ENCODE results near the gene SND1.

Gene SND1

DNA sequence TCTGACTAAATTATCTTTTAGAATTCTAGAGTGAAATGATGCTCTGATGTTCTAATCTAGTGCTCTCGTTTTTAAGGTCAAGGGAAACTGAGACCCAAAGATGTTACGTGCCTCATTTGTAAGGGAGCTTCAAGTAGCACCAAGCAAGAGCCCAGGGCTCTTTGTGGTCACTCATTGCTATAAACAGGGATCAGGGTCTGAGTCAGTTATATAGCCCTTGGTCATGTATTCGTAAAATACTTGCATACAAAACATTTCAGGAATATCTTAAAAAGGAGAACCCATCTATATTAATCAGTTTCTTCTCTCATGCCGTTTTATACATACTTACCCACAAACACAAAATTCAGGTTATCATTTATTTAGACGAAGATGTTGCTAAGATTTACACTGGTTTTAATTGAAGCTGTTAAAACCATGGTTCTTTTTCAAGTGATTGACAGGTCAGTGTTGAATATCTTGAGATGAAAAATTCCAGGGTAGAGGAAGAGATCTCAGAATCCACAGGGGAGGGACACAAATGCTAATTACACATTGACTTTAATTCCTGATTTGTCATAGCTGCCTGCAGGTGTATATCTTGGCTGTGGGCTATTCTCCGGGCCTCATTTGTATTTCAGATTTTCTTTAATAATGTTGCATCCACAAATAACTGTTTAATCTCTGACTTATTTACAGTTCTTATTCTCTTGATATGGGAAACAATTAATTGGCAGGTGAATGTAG is 188.4 kb downstream of the SND1 start:
- DNase-seq, result no peak

DNA sequence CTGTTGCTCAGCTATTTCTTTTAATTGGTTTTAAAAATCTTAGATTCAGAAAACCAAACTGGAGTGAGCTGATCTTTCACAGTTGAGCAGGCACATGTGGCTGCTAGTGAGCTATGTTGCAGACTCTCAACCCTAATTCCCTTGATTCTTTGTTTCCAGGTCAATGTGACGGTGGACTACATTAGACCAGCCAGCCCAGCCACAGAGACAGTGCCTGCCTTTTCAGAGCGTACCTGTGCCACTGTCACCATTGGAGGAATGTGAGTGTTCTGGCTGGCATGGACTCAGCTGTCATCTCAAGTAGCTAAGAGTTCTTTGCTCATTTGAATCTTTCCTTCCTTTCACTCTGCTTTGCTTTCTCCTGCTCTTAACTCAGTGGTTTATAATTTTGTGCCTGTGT is 192.2 kb downstream of the SND1 start:
- DNase-seq, result no peak

DNA sequence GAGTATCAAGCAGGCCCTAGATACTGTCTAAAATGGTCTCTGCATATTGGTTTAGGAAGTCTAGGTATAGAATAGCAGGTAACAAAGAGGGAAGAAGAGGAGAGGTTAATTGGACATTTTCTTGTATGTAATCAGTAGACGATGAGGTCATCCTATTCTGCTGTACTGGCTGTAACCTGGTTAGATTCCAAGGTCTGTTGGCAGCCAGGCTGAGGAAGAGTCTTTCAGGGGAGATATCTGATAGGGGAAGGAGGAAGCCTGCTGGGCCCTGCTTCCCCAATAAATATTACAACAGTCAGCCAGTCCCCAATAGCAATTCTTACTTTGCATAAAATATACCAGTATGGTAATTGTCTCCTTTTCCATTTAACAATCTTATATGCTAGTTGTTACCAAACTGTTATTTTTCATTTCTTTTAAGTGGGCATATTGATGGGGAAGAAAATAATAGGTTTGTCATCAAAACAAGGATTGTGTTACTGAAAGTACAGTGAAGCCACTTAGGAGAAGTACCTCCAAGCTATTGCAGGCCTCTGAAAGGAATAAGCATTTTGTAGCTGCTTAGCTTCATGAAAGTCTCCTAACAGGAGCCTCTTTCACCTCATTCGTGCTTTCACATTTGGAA is 192.8 kb downstream of the SND1 start:
- DNase-seq, result no peak

DNA sequence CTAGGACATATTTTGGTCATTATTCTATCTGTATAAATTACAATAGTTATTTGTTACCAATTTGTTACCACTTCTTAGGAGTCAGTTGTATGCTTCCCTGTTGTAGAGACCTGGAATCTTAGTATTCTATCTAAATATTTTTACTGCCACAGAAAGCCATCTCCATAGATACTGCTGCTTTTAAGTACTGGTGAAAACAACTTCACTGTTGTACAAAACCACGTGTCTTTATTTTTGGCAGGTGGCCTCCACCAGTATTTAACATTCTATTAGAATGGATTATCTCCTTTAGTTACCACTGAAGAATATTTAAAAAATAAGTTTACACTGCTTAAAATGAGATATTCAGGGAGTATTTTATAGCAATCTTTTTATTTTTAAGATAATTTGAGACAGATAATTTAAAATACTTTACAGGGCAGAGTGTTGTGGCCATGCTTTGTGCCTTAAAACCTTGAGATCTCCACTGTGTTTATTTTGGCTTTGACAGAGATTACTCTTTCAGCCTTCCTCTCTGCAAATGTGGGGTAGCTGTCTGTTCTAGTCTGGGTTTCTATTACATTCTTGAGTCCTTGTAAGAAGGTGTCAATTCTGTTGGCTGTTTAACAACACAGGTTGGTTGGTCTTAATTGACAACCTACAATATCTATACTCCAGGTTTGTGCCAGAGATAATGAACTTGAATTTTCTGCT is 193.7 kb downstream of the SND1 start:
- DNase-seq, result no peak

DNA sequence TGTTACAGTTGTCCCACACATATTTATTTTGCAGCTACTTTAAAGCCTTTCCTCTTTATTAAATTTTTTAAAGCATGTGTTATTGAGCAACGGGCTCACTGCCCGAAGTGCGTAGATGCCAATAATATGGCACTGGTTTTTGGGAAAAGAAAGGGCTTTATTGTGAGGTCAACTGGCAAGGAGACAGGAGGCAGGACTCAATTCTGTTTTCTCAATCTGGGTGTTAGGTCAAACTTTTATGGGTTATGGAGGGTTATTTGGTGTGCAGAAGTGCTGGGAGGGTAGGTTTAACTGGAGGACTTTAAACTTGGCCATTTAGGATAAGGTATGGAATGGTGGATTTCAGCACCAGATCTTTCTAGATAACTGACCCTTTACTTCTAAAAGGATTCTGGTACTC is 195.6 kb downstream of the SND1 start:
- no peak for DNase-seq

DNA sequence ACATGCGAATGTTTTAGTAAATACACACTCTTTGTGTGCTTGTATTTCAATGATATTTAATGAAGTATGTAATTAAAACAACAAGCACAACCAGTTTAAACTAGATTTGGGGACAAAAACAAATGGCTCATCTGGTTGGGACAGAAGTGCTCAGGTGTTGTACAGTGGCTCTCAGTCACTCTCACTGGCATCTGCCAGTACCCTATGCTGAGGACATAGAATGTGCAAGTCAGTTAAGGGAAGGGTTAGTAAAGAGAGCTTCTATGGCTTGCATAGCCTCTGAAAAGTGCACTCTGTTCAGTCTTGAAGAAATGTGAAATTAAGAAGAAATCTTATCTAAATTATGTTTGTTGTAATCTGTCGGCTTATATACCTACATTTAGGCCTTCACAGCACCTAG is 196.2 kb downstream of the SND1 start:
- no peak for DNase-seq

DNA sequence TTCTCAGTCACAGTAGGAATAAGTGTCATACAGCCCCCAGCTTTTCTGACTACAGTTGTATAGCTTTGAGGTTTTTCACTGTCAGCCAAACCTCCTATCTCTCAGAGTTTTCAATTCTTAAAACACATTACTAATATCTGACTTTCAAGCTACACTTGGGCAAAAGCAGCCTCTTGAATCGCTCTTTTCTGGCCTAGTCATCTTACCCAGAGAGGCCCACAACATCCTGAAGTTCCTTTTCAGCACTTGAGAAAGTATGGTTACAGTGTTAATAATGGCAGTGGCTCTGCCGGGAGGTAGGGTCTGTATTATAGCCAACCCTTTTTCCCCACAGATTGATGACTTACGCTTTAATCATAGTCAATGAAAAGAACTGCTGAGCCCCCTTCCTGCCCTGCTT is 198.2 kb downstream of the SND1 start:
- no peak for DNase-seq

DNA sequence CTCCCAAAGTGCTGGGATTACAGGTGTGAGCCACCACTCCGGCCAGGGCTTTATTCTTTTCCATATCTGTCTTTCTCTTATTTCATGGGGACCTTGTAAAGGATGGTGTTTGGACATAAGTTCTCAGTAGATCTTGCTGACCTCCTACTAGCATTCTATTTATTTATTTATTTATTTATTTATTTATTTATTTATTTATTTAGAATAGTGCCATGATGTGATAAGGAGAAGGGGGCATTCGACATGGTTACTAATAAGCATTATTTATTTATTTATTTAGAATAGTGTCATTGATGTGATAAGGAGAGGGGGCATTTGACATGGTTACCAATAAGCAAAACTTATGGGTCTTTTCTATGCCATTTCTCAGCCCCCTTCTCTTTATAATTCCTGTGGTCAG is 202.4 kb downstream of the SND1 start:
- no peak for DNase-seq

DNA sequence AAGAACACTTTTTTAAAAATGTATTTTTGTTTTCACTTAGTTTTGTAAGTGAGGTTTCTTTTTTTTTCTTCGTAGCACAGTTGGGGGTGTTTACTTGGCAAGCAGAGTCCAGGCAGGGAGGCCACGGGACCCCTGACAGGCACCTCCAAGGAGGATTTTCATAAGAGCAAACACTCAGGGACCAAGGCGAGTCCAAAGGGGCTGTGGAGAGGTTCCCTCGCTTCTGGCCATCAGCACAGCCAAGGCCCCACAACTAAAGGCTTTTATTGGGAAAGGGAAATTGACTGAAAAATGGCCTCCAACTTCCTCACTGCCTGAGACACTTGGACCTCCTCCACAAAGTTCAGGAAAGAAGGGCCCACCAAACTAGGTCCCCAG is 205.5 kb downstream of the SND1 start:
- DNase-seq, result peak; percentile 53

DNA sequence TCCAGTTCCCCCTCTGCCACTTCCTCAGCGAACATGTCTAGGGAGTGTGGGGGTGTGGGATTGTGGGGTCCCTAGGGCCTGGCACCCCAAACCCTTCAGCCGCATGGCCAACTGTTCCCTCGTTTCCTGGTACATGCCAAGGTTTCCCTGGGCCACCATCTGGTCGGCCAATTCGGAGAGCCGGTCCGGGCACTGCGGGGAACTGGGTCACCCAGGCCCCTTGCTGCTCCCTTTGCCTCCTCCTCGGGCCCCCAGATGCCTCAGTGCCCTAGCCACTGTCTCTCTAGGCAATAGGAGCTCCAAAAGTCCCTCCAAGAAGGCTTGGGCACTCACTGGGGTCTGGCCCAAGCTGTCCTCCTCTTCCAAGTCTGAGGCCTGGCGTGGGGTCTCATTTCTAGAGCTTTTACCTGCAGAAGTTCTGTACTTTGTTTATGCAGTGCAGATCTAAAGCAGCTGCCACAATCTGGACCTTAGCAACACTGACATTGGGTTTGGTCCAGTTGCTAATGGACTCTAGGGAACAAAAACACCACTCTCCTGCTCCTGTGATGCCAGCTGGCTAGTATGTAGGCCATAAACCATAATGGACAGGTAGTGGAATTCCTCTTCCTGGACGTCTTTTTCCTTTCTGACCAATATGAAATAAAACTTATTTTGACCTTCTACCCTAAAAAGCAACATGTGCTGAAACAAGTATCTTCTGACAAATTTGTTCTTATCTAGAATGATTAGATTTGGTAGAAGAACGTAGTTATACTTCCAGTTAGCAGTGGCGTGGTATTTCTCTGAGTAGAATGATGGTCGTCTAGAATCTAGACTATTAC is 206.3 kb downstream of the SND1 start:
- no peak for DNase-seq

DNA sequence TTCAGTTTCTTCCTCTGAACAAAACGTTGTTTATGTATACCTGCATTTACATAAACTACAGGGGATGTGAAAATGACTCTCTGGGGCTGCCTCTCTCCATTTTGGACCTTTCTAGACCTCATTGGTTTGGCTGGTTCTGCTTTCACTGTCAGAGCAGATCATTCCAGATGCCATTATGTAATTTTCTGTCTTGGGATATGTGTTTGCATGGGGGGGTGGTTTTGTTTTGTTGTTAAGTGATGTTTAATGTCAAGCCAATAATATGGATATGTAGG is 206.9 kb downstream of the SND1 start:
- DNase-seq, result no peak

DNA sequence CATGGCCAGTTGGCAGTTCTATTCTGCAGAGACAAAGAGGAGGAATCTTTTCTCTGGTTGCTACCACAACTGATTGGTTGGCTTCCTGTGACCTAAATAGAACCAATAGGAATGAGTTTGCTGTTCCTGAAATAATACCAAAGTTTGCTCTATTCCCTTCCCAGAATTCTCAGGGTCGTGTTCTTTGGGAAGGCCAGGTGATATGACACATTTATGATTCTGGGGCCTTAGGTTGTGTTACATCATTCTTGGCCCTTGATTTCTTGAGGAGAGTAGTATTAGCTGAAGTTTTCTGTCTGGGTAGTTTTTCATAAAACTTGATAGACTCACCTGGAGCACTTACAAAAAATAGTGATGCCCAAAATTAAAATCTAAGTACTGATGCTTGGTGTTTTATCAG is 207.3 kb downstream of the SND1 start:
- DNase-seq, result no peak

DNA sequence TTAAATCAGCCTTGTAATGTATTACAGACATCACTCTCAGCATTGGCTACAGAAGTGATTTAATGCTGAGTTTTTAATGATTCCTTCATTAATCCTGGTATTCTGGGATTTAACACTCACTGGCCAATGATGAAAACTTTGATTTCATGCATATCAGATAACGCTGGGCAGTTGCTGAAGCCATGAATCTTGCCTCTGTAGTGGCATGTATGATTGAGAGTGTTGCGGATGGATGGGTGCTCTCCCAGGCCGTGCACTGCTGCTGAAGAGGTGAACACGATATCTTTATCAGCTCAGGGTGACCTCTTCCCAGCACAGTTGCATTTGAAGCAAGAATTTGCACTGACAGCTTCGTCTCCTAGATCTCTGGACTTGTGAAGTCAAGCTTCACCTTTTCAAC is 210.5 kb downstream of the SND1 start:
- no peak for DNase-seq

DNA sequence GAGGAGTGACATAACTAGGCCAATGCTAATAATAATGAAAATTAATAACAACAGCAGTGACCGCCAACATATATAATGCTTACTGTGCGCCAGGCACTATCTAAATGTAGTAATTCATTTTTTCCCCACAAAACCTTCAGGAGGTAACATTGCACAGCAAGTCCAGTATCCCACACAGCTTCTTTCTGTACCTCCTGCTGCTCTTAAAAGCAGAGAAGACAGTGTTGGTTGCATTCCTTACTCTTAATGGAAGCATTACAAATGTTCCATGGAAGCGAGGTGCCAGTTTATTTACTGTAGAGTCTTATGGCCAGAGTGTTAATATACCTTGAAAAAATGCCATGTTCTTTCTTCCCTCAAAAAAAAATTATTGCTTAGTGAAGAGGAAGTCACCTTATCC is 211.1 kb downstream of the SND1 start:
- DNase-seq, result no peak

DNA sequence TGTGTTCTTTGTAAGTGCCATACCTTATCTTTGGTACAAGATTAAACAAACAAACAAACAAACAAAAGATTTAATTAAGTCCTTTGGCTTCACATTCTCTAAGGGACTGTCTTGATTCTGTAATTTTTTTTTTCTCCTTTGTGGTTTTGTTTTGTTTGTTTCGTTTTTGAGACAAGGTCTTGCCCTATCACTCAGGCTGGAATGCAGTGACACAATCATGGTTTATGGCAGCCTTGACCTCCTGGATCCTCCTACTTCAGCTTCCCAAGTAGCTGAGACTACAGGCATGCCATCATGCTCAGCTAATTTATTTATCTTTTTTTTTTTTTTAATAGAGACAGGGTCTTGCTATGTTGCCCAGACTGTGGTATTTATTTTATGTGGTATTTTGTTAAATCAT is 213.5 kb downstream of the SND1 start:
- DNase-seq, result no peak

DNA sequence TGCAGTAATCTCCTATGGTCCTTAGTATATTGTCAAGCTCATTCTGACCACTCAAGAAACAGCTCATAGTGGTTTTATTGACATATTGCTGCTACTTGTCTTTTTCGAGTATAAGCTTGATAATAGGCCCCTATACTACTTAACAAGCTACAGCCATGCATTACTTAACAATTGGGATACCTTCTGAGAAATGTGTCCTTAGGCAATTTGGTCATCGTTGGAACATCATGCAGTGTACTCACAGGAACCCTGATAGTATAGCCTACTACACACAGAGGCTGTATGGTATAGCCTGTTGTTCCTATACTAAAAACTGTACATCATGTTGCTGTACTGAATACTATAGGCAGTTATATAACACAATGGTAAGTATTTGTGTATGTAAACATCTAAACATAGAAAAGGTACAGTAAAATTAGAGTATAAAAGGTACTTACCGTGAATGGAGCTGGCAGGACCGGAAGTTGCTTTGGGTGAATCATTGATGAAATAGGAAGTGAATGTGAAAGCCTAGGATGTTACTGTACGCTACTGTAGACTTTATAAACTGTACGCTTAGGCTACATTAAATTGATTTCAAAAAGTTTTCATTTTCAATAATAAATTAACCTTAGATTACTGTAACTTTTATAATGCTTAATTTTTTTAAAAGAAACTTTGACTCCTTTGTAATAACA is 218.4 kb downstream of the SND1 start:
- no peak for DNase-seq

DNA sequence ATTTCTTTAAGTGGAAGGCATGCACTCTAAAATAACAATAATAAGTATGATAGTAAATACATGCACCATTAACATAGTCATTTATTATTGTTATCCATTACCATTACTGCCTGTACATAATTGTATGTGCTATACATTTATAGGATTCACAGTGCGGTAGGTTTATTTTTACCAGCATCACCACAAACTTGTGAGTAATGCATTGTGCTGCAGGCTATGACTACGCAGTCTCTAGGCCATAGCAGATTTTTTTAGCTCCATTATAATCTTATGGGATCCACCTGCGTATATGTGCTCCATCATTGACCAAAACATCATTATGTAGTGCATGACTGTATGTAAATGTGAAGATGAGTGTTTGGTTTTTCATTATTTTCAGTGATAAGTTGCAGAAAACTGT is 219.2 kb downstream of the SND1 start:
- DNase-seq, result no peak

DNA sequence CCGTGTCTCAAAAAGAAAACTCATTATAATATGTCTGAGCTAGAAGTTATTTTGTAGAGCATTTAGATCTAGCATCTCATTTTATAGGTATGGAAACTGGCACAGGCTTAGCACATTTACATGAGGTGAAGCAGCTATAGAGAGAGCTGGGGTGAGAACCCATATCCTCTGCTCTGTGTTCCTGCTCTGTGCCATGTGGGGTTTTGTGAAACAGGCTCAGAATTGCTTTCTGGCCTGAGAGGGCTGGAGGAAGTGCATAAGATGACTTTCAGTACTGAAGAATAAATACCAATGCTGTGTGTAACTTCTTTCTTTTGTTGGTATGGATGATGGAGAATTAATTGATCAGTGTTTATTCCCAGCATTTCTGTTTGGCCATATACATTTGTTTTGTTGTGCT is 220.1 kb downstream of the SND1 start:
- no peak for DNase-seq

DNA sequence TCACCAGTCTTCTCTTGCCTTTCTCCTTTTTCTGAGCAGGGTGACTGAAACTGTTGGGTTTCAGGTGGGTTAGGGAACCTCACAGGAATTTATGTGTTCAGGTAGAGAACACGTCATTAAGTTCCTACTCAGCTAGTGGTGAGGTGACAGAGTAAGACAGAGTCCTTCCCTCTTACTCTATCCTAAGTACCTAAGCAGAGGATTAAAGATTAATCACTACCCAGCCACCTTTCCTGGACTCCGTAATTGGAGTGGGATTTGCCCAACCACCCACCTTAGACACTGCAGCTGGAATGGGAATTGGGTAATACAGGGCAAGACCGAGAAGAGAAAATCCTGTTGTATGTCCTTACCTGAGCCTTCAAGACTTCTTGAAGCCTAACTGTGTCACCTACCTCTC is 221.2 kb downstream of the SND1 start:
- no peak for DNase-seq

DNA sequence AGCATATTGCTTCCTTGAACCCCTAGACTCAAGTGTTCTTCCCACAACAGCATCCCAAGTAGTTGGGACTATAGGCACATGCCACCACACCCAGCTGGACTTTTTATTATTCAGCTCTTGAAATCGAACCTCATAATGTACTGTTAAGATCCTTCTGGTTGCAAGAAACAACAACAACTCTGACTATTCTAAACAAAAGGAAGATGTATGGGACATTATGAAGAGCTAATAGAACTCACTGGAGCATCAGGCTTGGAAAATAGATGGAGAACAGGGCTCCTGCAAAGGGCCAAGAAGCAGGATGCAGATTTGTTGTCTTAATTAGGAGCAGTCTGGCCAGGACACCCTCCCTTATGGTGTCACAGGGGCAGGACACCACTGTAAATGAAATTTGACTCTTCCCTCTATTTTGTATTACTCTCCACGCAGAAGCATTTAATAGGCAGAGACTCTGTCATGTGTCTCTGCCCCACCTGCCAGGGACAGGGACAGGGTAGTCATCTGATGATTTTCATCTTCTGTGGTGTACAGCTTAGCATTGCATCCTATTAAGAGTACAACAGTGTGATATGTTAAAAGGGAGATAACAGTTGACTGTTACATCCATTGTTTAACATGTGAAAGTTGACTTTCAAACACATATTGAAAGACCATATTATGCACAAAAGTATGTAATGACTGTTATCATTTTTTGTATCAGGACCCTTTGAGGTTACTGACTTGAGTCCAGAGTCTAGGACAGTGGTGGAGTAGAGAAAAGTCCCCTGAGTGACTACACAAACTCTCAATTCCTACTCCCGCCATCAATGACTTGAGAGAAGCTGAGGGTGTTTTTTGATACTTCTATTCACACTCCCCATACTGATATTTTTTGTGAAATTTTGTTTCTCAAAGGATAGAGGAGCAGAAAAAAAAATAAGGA is 222.0 kb downstream of the SND1 start:
- DNase-seq, result no peak

DNA sequence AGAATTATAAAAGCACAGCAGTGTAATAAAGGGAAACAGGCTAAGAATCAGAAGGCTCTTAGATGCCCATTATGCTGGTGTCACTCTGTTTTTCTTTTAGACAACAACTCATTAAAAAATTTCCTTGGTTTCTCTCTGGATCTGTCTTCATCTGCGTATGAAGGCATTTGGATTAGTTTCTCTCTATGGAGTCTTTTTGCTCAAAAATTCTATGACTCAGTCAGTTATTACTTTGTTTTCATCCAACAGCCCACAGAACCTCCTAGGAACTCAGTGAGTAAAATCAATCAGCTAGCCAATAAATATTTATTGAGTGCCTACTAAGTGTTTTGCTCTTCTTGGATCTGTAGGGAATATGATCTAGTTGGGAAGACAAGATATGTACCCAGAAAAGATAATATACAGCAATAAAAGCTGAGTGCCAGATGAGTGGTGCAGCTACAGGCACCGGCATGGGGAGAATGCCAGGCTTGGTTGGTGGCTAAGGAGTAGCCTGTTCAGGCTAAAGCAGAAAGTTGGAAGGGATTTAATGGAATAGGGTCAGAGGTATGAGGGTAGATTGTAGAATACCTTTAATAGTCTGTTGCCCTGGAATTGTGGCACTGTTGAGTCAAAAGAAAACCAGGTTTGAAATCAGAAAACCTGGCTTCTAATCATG is 223.1 kb downstream of the SND1 start:
- no peak for DNase-seq

DNA sequence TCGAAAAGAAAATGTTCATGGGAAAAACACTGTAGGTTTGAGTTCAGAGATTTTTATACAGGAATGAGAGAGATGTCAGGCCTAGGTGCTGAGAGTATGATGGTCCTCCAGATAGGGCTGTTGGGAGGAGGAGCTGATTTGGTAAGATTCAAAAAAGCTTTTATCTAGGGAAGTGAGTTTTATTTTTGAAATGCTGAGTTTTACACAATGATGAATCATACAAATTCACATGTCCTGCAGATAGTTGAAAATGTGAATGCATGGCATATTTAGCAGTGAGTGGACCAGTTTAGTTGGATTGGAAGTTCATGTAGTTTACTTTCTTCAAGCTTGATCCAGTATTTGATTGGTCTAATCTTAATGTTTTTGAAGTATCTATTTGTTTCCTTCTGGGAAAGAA is 224.4 kb downstream of the SND1 start:
- DNase-seq, result no peak

Measured in activated CD8-positive, alpha-beta memory T cell treated with anti-CD3 and anti-CD28 coated beads, Interleukin-2, amount 50 U/mL, for 48 hours (primary cell).